NCI-H69 (cell line): Measurements from ENCODE around the gene CAPZB.

Experiments used
- DNase-seq: peaks from one replicate; lab custom pipeline; 2025; lab: John Stamatoyannopoulos, UW

The CAPZB gene

DNA sequence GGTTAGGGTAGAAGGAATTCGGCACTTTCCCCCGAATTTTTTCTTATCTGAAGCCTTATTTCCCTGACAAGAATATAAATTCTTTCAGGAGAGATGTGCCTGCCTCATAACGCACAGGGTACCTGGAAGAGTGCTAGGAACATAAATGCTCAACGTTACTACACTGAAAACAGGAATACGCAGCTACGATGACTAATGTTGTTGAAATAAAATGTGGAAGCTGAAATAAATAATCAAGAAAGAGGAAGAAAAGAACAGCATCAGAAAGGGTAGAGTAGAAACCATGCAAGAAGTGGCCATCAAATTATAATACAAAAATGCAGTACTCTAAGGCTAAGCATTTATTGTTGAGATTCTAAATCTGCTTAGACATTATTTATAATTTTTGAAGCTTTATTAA is 139.3 kb downstream of the CAPZB start:
- no peak for DNase-seq

DNA sequence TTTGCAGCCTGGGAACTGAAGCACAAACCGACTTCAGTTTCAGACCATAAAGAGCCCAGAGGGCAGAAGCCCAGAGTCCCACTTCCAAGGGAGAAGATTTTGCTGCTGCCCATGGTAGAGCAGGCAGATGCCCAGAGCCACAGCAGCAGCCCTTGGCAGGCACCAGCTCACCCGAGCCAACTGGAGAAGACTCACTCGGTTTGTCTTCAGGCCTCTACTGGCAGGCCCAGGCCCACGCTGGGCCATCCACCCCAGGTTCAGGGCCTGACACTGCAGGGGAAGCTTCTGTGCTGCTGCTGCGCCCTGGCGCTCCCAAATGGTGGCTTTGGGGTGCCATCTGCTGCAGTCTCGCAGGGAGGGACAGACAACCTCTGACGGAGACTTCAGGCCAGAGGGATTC is 139.9 kb downstream of the CAPZB start:
- DNase-seq: no peak

DNA sequence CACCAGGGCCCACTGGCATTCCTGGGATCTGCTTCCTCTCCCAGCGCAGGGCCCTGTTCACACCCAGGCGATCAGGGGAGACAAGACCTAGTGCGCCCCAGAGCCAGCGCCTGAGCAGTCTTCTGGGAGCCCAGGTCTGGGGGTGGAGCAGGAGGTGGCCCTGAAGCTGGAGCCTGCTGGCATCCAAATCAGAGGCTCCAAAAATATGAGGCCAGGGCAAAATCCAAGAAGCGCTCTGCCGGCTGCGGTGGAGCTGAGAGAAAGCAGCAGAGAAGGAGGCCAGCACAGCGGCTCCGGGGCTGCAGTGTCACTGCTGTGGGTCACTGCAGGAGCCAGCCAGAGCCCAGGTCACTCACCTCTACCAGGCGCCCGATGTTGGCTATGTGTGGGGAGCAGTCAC is 140.5 kb downstream of the CAPZB start:
- DNase-seq: no peak

DNA sequence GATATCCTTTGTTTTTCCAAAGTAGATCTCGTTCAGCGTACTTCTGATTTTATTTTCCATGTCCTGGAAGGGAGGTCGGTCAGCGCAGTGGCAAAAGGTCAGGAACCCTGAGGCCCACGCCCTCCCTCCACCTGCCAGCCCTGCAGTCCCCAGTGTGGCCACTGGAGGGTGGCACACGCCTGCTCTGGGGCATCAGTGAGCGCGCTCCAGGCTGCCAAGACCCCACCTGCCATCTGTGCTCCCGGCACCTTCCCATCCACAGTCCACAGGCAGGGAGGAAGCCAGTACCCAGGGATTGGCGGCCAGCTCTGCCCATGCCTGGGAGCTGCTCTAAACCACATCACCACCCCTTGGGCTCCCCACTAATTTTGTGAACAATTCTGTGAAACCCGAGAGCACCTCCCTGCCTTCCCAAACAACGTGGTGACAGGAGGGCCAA is 140.9 kb downstream of the CAPZB start:
- DNase-seq: peak; percentile 67

DNA sequence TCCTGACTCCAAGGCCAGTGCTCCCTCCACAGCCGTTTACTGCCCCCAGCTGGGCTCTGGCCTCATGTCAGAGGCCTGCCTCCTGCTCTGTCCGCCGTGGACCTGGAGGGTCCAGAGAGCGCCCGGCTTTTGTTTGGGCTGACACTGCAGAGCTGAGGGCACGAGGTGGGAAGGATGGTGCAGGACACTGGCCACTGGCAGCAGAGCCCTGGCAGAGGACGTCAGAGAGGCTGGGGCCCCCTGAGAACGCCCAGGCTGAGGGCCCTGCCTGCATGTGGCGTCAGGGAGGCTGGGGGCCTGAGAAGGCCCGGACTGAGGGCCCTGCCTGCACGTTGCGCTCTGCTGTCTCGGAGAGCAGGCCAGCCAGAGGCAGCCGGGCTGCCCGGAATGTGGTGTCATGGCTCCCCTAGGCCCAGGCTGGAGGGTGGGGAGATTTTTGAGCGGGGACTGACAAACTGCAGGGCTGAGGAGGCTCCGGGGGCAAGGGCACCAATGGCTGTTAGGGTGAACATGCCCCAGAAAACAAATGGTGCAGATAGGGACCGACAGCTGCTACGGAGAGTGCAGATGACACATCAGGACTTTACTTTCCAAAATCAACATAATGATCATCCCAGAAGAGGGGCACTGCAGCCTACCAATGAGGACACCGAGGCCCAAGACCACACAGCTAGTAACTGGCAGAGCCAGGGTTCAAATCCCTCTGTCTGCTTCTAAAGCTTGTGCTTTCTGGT is 141.6 kb downstream of the CAPZB start:
- no peak for DNase-seq

DNA sequence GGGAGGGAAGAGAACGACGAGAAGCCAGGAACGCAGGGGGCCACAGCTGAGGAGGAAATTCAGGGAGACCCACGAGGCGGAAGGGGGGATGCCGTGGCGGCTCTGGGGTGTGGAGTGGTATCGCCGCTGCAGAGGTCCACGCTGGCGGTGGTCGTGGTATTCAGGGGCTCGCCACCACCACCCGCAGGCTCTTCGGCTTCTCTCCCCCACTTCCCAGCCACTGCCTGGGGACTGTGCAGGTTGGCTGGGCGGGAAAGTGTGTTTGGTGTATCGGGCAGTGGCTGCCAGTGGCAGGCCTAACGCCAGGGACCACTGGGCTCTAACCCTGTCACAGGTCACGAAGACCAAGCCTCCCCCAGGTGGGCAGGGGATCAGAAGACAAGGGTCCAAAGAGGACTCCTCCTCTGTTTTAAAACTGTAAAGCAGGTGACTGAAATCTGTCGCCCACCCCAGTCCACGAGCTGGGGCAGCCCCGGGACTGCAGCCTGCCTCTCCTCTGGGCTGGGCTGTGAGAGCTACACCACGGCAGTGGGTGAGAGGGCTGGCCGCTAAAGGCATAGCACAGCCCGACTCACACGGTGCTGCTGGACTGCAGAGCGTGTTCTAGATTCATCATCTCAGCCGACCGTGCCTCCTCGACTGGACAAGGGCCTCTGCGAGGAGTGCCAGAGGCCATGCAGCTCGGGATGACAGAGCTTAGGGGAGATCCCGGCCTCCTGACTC is 142.3 kb downstream of the CAPZB start:
- DNase-seq: no peak

DNA sequence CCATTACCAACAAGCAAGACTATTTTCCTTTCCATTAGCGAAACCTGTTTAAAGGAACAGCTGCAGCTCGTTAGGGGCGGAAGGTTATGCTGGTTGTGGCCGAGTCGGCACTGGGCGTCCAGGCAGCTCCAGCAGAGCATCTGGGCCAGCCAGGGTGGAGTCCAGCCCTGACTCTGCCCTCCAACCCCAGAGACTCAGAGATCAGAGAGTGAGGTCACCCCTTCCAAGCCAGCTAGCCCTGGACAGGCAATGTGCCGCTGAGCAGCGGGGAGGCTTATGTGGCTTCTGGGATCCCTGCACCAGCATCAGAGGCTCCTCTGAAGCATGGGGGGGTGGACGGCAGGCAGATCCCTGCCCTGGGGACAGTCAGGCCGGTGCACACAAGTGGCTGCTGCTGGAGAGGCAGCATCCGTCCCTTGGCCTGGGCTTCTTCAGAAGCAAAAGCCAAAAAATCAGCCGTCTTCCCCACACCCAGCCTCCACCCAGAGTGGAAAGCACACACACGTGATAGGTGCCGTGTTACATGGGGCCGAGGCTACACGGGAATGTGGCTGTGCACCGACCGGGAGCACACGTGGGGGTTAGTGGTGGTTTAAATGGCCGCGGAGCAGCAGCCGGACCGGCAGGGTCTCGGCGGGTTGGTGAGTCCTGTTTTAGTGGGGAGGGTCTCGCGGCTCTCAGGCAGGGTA is 143.1 kb downstream of the CAPZB start:
- DNase-seq: no peak

DNA sequence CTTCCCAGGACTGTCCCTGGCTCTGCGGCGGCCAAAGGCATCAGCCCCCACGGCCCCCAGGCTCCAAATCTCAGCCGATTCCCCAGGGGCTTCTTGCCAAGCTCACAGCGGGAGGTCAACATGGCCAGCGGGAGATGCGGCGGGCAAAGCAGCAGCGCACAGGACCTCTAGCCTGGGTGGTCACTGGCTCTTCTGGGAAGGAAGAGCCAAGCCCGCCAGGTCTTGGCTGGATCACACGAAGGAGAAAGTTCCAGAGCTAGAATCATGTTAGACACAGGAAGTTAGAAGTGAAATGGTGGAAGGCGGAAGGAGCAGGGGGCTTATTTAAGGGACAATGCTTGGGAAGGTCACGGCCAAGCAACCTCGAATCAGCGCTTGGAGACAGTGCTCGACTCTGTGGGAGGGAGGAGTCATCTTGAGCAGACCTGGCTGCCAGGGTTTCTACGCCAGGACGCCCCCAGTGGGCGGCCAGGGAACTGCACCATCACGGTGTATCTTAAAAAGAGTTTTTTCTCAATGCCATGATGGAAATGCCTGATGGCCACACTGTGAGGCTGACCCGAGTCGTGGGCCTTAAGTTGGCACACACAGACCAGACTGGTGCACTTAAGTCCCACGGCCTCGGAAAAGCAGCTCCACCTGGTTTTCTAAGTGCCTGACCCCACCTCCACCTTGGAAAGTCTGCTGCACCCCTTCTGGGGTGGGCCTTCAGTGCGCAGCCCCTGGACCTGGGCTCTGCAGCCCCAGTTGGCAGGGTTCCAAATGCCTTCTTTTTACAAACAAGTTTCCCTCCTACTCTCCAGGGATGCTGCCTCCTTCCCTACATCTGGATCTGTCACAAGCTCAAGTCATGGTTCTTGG is 143.9 kb downstream of the CAPZB start:
- DNase-seq: peak; percentile 69

DNA sequence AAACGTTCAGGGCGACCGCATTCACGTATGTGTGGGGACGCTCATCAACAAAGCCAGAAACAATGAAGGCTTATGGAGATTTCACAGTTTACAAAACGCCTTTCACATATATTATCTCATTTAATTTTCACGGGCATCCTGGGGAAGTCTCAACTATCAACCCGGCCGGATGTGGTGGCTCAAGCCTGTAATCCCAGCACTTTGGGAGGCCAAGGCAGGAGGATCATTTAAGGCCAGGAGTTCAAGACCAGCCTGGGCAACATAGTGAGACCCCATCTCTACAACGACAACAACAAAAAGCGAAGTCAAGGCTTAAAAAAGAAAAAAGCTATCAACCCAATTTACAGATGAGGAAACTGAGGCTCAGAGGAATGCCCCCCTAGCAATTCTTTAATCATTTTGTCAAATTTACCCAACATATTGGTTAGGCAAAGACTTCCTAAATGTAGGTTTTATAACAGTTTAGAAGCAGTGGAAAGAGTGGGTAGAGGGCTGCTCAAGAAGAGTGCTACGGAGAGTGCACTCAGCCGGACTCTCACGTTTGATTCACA is 144.9 kb downstream of the CAPZB start:
- no peak for DNase-seq

DNA sequence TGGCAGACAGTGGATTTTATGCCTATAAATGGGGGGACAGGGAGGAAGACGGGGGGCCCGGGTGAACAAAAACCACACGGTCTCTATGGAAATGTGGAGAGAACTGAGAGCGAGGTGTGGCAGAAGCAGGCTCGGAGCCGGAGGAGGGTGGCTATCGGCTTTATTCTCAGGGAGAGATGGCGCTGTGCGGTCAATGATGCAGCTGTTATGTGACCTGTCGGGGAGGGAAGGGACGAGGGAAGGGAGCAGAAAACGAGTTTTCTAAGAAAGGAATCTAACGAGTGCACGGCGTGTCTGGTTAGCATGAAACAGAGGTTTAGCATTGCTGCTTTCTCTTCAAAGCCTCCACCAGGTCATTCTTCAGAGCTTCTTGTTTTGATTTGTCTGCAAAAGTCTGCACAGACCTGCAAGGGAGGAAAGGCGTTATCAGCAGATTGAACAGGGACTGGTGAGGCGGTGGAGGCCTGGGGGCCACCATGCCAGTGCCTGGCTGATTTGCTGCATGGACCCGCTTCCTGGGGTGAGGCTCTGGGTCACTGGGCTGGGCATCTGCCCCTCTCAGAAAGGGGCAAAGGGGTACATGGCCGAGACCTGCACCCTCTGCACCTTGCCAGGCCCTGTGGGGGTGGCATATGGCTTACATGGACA is 146.0 kb downstream of the CAPZB start:
- DNase-seq: no peak

DNA sequence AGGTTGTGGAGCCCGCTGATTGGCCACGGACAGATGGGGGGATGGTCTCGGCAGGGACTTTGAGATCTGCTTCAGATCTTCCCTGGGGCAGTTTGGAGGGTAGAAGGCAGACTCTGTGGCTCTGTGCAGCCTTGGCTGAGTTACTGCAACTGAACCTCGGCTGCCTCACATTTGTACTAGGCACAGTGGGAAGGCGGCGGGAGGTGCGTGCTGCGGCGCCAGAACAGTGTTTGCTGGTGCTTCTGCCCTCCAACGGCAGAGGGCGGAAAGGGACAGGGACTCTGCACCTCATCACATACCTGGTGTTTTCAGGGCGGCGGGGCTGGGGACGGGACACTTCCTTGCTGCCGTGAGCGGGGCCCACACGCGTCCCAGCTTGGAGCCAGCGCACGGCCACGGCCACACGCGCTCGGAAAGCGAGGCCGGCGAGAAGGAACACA is 147.0 kb downstream of the CAPZB start:
- peak; percentile 83 for DNase-seq

DNA sequence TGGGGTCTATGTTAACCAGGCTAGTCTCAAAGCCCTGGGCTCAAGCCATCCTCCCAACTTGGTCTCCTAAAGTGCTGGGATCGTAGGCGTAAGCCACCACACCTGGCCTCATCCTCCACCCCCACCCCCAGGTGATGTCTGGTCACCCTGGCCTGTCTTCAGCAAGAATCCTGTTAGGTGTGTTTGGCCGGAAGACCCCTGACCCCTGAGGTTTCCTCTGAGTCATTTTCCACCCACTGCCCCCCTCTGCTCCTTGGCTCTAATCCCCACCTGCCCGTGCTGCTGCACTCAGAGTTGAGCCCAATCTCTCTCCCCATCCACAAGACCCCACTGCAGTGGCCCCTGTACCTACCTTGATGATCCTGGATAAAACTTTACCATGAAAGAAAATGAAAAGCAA is 148.1 kb downstream of the CAPZB start:
- DNase-seq: no peak

DNA sequence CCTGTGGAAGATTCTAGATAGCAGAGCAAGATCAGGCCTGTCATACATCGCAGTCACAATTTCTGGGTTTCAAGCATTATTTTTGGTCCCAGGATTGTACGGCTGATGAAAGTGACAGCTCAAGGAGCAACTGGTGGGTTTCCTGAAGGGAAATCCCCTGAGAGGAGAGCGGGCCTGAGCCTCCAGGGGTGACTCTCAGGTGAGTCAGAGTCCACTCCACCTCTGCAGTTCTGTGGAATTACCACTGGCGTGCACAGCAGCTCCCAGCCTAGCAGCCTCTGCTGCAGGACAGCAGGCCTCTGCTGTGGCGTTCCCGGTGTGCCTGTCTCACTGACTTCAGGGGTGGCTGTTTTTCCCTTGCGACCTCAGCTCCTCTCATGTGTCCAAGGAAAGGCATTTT is 148.8 kb downstream of the CAPZB start:
- no peak for DNase-seq

DNA sequence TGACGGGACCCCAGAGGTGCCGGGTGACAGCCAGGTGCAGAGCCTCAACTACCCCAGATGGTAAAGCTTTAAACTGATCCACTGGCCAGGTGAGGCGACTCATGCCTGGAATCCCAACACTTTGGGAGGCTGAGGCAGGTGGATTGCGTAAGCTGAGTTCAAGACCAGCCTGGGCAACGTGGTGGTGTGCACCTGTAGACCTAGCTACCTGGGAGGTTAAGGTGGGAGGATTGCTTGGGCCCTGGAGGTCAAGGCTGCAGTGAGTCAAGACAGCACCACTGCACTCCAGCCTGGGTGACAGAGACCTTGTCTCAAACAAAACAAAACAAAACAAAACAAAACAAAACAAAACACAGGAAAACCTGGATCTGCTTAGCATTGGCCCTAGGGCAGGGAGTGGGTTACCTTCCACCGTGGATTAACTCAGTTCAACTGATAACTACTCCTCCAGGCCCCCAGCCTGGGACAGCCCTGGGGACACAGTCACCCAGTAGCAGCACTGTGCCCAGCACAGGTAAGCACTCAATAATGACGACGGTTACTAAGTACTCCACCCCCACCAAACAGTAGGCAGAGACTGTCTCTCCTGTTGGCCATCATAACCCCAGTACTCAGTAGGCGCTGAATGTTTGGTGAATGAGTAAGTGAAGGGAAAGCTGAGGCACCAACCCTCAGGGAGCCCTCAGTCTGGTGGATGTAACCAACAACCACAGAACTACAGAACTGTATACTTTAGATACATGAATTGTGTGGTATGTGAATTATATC is 151.6 kb downstream of the CAPZB start:
- no peak for DNase-seq

DNA sequence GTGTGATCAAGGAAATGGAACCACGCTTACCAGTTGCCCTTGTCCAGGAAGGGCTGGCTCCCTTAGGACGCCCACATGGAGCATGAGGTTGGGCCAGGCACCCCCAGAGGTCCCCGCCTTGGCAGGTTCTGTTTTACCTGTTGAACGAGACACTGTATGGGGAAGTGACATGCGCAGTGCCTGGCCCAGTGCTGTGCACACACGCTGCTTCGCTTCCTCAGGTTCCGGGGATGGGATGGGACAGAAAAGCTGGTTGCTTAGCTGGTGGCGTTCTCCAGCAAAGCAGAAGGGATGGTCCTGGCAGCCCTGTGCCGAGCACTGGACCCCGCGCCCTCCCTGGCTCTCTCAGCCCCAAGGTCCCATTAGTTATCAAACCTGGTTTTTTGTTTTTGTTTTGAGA is 152.5 kb downstream of the CAPZB start:
- DNase-seq: no peak

DNA sequence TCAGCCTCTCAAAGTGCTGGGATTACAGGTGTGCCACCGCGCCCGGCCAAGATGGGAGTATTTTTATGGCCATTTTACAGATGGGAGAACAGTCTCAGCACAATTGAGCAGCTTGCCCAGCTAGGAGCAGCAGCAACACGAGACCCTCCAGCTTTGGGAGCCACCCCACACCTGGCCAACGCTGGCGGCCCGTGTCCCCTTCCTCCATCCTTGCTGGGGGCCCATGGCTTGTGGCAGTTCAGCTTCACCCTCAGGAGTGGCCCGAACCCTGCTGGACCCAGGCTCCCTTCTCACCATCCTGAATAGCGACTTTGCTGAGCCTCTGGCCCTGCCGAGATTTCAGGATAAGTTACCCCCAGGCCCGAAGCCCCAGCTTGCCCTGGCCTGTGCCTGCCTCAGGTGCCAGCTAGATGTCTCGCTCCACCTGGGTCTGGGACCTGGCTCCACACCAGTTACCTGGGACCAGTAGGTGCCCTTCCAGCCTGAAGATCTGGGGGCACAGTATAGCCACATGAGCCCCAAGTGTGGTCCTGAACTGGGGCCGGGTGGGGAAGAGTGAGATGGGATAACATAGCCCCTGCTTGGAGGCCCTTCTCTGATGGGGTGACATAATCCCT is 154.0 kb downstream of the CAPZB start:
- no peak for DNase-seq

DNA sequence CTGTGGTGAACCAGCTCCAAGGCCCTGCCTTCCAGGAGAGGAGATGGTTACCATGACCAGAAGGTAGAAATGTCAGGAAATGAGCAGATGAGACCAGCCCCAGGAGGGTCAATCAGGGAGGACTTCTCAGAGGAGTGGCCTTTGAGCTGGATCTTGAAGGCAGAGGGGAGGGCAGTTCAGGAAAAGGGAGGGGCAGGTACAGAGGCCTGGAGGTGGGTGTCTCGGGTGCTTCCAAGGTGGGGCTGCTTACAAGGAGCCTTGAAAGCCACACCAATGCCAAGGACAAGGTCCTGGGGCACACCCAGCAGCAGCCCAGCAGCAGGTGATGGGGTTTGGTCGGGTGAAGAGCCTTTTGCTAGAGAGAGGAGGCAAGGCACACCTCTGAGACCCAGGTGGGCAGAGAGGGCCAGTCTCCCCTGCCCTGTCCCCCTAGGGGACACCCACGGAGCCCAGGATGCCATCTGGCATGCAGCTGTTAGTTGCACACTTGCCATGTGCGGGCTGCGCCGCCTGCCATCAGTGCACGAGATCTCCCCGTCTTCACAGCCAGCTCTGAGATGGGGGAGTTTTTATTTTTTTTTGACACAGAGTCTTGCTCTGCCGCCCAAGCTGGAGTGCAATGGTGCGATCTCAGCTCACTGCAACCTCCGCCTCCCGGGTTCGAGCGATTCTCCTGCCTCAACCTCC is 154.7 kb downstream of the CAPZB start:
- DNase-seq: no peak

DNA sequence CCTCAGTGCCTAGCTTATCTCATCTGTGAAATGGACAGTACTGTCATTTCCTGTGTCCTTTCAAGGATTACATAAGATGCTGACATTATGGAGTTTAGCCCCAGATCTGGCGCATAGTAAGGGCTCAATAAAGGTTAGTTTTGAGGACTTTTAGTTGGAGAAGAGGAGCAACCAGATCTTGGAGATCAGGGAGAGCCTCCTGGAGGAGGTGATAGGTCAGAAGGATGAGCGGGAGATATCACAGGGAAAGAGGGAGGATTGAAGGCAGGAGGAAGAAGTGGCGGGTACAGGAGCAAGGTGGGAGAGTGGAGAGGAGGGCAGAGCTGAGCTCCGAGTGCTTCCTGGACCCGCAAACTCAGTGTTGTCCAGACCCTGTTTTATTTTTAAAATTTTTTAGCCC is 155.7 kb downstream of the CAPZB start:
- DNase-seq: no peak

DNA sequence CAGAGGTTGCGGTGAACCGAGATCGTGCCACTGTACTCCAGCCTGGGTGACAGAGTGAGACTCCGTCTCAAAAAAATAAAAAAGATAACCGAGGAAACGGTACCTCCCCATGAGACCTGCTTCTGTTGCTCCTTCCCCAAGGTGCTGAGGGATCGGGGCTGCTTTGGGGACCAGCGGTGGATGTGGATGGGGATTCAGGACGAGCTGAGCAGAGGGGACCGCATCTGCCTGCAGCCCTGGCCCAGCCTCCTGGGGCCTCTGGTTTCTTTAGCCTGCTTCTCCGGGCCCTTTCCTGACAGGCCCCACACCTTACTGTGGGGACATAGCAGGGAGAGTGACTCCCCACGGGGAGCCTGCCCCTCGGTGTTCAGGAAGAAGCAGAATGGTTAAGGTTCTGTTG is 156.2 kb downstream of the CAPZB start:
- no peak for DNase-seq
